CD4-positive, CD25-positive, alpha-beta regulatory T cell (primary cell): ENCODE measurements around the gene ROM1. TPM values are rescaled to one million over a fixed set of nuclear protein-coding genes. Genes with fewer than 3 reads are reported as not detected.
"Not testable (repeated sequence)": the region's sequence is repeated elsewhere in the genome, so short reads cannot be mapped to it uniquely, and the experiment has no call there.

Experiments used
- ATAC-seq, 2 donors: fragments of 150-1000 bp; cut with Tn5 transposase; one replicate each; pipeline ENCODE4 v1.10.0; 2021; ENCODE audit warnings: low read depth in 2 of 2, moderate number of reproducible peaks in 2 of 2, moderate library complexity in 1 of 2
- DNase-seq, 3 donors: peaks; one replicate each; pipeline versions ENCODE4 v3.0.0 to v3.0.0-alpha.2; 2012 to 2022; ENCODE audit warnings: mixed read lengths in 1 of 3
- H3K27ac ChIP-seq: one replicate; pipeline ENCODE4 v1.7.0; 2013; ENCODE audit warnings: mild to moderate bottlenecking, low read length; ENCODE audit not compliant: insufficient read depth, poor library complexity, severe bottlenecking
- H3K27me3 ChIP-seq: one replicate; pipeline ENCODE4 v1.7.0; 2013; ENCODE audit warnings: low read length; ENCODE audit not compliant: control insufficient read depth, insufficient read depth
- H3K36me3 ChIP-seq: one replicate; pipeline ENCODE4 v1.7.0; 2013; ENCODE audit warnings: mild to moderate bottlenecking, low read length, moderate library complexity; ENCODE audit not compliant: control insufficient read depth, insufficient read depth
- H3K4me1 ChIP-seq: 2 replicates; pipeline ENCODE4 v1.7.0; 2013; ENCODE audit warnings: mild to moderate bottlenecking, low read length; ENCODE audit not compliant: insufficient read depth, control insufficient read depth, poor library complexity, severe bottlenecking
- H3K4me3 ChIP-seq: one replicate; pipeline ENCODE4 v1.7.0; 2013; ENCODE audit warnings: low read depth, mild to moderate bottlenecking, low read length, moderate library complexity
- H3K9me3 ChIP-seq, 2 experiments: 1 replicate in 1 of 2; 2 replicates in 1 of 2; pipeline ENCODE4 v1.7.0; 2013; ENCODE audit warnings: low read length in 2 of 2, mild to moderate bottlenecking in 1 of 2, moderate library complexity in 1 of 2; ENCODE audit not compliant: control insufficient read depth in 2 of 2
- H3K27ac Mint-ChIP-seq, 3 donors: one replicate each; pipeline ENCODE4 v1.8.0; 2020 to 2022; ENCODE audit warnings: mild to moderate bottlenecking in 3 of 3, mixed read lengths in 3 of 3, moderate library complexity in 2 of 3
- H3K27me3 Mint-ChIP-seq: one replicate; pipeline ENCODE4 v1.8.0; 2022; ENCODE audit warnings: mild to moderate bottlenecking, mixed read lengths
- H3K36me3 Mint-ChIP-seq: one replicate; pipeline ENCODE4 v1.8.0; 2020; ENCODE audit warnings: mixed read lengths
- H3K4me1 Mint-ChIP-seq, 4 donors: one replicate each; pipeline ENCODE4 v1.8.0; 2020 to 2022; ENCODE audit warnings: mixed read lengths in 4 of 4, mild to moderate bottlenecking in 1 of 4
- H3K4me3 Mint-ChIP-seq, 4 donors: one replicate each; pipeline ENCODE4 v1.8.0; 2020 to 2022; ENCODE audit warnings: mild to moderate bottlenecking in 4 of 4, mixed read lengths in 4 of 4, moderate library complexity in 3 of 4
- H3K9me3 Mint-ChIP-seq, 7 donors: one replicate each; pipeline ENCODE4 v1.8.0; 2020 to 2022; ENCODE audit warnings: mixed read lengths in 7 of 7, mild to moderate bottlenecking in 3 of 7, moderate library complexity in 2 of 7
- polyA plus RNA-seq, 4 donors: library from polyadenylated mRNA; unstranded; fragments of 300-500 nt; fragmentation: Illumina TruSeq; gene quantifications; one replicate each; pipeline ENCODE4 v1.2.3, GENCODE V29; 2021
- total RNA-seq: library from RNA; stranded (reverse); gene quantifications from one replicate; pipeline ENCODE4 v1.2.3, GENCODE V29; 2022

Gene ROM1
- total RNA-seq: 1.9 TPM
- 1 to 10 TPM in 2 of 4 donors, under 1 TPM in 2; 0.41 to 1.3 (median 0.80) TPM for polyA plus RNA-seq

DNA sequence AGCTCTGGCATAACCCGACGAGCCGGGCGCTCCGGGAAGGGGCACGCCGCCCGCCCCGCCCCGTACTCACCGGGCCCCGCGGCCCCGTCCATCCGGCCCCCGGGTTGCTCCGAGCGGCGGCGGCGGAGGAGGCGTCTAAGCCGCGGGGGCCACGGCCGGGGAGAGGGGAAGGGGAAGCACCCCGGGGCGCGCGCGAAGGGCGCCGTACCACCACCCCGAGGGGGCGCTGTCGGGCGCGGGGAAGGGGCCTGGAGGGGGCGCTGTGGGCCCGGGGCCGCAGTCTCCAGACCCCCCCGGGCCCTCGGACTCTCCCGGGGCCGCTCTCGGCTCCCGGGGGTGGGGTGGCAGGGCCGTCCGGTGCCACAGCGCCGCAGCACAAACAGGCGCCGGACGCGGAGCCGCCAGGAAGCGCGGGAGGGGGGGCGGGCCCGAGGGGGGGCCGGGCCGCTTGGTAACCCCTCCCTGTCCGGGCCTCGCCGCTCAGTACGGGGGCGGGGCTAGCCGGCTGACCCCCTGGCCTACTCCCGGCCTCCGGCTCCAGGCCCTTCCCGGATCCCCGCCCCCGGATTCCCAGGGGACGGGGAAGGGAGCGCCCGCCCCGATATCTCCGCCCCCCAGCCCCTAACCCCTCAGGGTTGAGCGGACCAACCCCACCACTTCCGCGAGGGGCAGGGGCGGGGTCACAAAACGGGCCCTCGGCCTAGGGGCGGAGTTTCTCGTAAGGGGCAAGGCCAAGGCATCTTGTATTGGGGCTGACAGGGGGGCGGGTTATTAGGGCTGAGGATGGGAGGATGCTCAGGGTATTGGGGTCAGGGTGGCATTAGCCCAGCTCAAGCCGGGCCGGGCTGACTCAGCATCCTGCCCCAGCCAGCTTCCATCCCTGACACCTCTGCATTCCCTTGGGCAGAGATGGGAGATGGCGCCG is at the start of gene ROM1, which contains the start of gene EML3:
TSS of gene ROM1 (plus strand) at position 892 of the 925 bp plus-strand sequence. CDS start at position 917, 25 bp downstream.
TSS of gene EML3 (minus strand) at position 410 of the 925 bp plus-strand sequence. CDS start at position 92, 318 bp downstream.
- DNase-seq (peak; percentile 84 to 94 (median 89)), ATAC-seq (peak; percentile 80 to 81)
- Histone ChIP-seq H3K9me3 (no peaks in the 10 kb centered on the region), H3K27me3 (no peaks in the 10 kb centered on the region), H3K4me3 (peak within 1 kb of the TSS; percentile 87), H3K27ac (peak within 1 kb of the TSS; percentile 92), H3K36me3 (peaks cover 10% of the 10 kb centered on the region), H3K4me1 (peaks cover 28% of the 10 kb centered on the region)
- Mint-ChIP-seq H3K4me3 (peak within 1 kb of the TSS; percentile 97 to 99 (median 99)), H3K27ac (peak within 1 kb of the TSS; percentile 97 to 99 (median 99)), H3K9me3 (no peaks in the 10 kb centered on the region), H3K36me3 (peaks cover 17% of the 10 kb centered on the region), H3K4me1 (peaks cover 0 to 61% (median 30%) of the 10 kb centered on the region in 4 donors), H3K27me3 (no peaks in the 10 kb centered on the region)

DNA sequence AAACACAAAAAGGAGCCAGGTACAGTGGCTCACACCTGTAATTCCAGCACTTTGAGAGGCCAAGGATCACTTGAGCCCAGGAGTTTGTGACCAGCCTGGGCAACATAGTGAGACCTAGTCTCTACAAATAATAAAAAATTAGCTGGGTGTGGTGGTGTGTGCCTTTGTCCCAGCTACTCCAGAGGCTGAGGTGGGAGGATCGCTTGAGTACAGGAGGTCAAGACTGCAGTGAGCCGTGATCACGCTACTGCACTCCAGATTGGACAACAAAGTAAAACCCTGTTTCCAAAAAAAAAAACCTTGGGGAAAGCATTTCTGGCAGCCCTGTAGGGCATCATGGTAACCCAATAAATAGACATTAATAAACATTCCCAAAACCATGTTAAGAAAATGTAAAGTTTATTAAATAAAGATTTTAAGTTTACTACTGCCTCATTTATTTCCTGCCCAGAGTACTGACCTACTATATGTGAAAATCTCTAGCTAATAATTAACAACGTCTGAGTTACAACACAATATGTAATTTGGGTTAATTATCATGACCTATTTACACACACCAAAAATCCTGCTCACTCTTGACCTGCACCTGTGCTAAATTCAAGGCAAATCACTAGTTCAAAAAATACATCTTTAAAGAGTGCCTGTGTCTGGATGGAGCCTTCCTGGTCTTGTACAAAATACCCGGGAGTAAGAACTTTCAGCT is 47.8 kb upstream of the ROM1 start:
- no peak overlapping the region for H3K4me3 Mint-ChIP-seq
- Histone ChIP-seq H3K4me3 (no peak overlapping the region), H3K4me1 (peaks cover 11% of the 10 kb centered on the region), H3K36me3 (peaks cover 58% of the 10 kb centered on the region), H3K27me3 (no peaks in the 10 kb centered on the region), H3K9me3 (no peaks in the 10 kb centered on the region), H3K27ac (no peak overlapping the region)
- ATAC-seq: no peak
- H3K9me3 Mint-ChIP-seq: no peaks in the 10 kb centered on the region
- peak overlapping the region in 1 of 3 donors; percentile 20 for H3K27ac Mint-ChIP-seq
- H3K27me3 Mint-ChIP-seq: no peaks in the 10 kb centered on the region
- peaks cover 16 to 51% (median 34%) of the 10 kb centered on the region in 4 donors for H3K4me1 Mint-ChIP-seq
- DNase-seq: no peak
- H3K36me3 Mint-ChIP-seq: peaks cover 37% of the 10 kb centered on the region

DNA sequence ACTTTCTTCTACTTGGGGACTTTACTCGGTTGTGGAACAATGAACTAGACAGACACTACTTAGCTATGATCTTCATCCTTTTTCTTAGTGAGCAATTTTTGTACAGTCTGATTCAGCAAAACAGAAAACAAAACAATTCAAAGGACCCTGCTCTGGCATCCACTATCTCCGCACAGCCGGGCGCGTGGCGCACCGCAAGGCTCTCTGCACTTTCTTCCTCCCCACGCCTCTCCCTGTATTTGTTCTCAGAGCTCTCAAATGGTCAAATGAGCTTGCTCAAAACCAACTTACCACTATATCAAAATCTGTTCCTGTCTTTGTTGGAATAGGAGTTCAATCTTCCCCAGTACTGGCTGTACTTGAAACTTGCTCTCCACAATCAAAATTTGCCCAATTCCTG is 46.8 kb upstream of the ROM1 start:
- H3K4me1 ChIP-seq: peaks cover 4% of the 10 kb centered on the region
- Mint-ChIP-seq H3K4me1 (peaks cover 11 to 50% (median 34%) of the 10 kb centered on the region in 4 donors), H3K27ac (no peak overlapping the region), H3K4me3 (peak overlapping the region in 1 of 4 donors; percentile 64), H3K36me3 (peaks cover 41% of the 10 kb centered on the region), H3K27me3 (no peaks in the 10 kb centered on the region), H3K9me3 (no peaks in the 10 kb centered on the region)
- no peak overlapping the region for H3K4me3 ChIP-seq
- H3K27ac ChIP-seq: no peak overlapping the region
- peaks cover 68% of the 10 kb centered on the region for H3K36me3 ChIP-seq
- no peaks in the 10 kb centered on the region for H3K27me3 ChIP-seq
- ATAC-seq (no peak), DNase-seq (no peak)
- H3K9me3 ChIP-seq: no peaks in the 10 kb centered on the region

- Mint-ChIP-seq H3K36me3 (peaks cover 42% of the 10 kb centered on the region), H3K27ac (peak overlapping the region in 2 of 3 donors; percentile 32 to 75), H3K9me3 (no peaks in the 10 kb centered on the region), H3K27me3 (no peaks in the 10 kb centered on the region), H3K4me1 (peaks cover 15 to 53% (median 38%) of the 10 kb centered on the region in 4 donors), H3K4me3 (peak overlapping the region in 2 of 4 donors; percentile 17 to 64)
- H3K4me3 ChIP-seq: no peak overlapping the region
- no peak for ATAC-seq
- H3K4me1 ChIP-seq: peaks cover 13% of the 10 kb centered on the region
- no peak overlapping the region for H3K27ac ChIP-seq
- H3K27me3 ChIP-seq: no peaks in the 10 kb centered on the region
- no peak for DNase-seq
- H3K9me3 ChIP-seq: no peaks in the 10 kb centered on the region
- H3K36me3 ChIP-seq: peaks cover 74% of the 10 kb centered on the region
Measured at GRCh38 chr11:62567018-62567633, 45.9 kb upstream of the ROM1 start.

GRCh38 chr11:62569611-62570010 is 43.4 kb upstream of the ROM1 start:
- Histone ChIP-seq H3K4me3 (no peak overlapping the region), H3K27ac (no peak overlapping the region), H3K27me3 (no peaks in the 10 kb centered on the region), H3K36me3 (peaks cover 67% of the 10 kb centered on the region), H3K9me3 (no peaks in the 10 kb centered on the region), H3K4me1 (peaks cover 27% of the 10 kb centered on the region)
- H3K4me3 Mint-ChIP-seq: peak overlapping the region in 1 of 4 donors; percentile 53
- no peaks in the 10 kb centered on the region for H3K9me3 Mint-ChIP-seq
- no peak for ATAC-seq
- no peaks in the 10 kb centered on the region for H3K27me3 Mint-ChIP-seq
- no peak for DNase-seq
- no peak overlapping the region for H3K27ac Mint-ChIP-seq
- peaks cover 46% of the 10 kb centered on the region for H3K36me3 Mint-ChIP-seq
- peaks cover 18 to 76% (median 47%) of the 10 kb centered on the region in 4 donors for H3K4me1 Mint-ChIP-seq

- H3K4me1 Mint-ChIP-seq: peaks cover 12 to 77% (median 46%) of the 10 kb centered on the region in 4 donors
- peaks cover 56% of the 10 kb centered on the region for H3K36me3 ChIP-seq
- H3K27ac Mint-ChIP-seq: peak overlapping the region; percentile 60 to 73 (median 65)
- DNase-seq, H3K27ac ChIP-seq, H3K27me3 ChIP-seq, H3K4me3 ChIP-seq, ATAC-seq, H3K27me3 Mint-ChIP-seq, H3K9me3 ChIP-seq, H3K9me3 Mint-ChIP-seq: not testable (repeated sequence)
- peak overlapping the region in 3 of 4 donors; percentile 20 to 96 (median 53) for H3K4me3 Mint-ChIP-seq
- H3K4me1 ChIP-seq: peaks cover 35% of the 10 kb centered on the region
- H3K36me3 Mint-ChIP-seq: peaks cover 40% of the 10 kb centered on the region
Measured at GRCh38 chr11:62570903-62571302, 42.2 kb upstream of the ROM1 start.

GRCh38 chr11:62571493-62571892 is 41.6 kb upstream of the ROM1 start:
- Mint-ChIP-seq H3K4me1 (peaks cover 12 to 72% (median 45%) of the 10 kb centered on the region in 4 donors), H3K4me3 (peak overlapping the region in 3 of 4 donors; percentile 20 to 96 (median 63)), H3K27ac (peak overlapping the region; percentile 7 to 73 (median 31)), H3K36me3 (peaks cover 37% of the 10 kb centered on the region)
- H3K4me3 ChIP-seq, H3K27ac ChIP-seq, ATAC-seq, H3K9me3 ChIP-seq, H3K27me3 Mint-ChIP-seq, DNase-seq, H3K9me3 Mint-ChIP-seq, H3K27me3 ChIP-seq: not testable (repeated sequence)
- H3K36me3 ChIP-seq: peaks cover 54% of the 10 kb centered on the region
- H3K4me1 ChIP-seq: peaks cover 35% of the 10 kb centered on the region
